A673 (cell line): ENCODE results near the gene DCAF8.

Experiments used
- EZH2 ChIP-seq: fragments of 200-600 bp; sonication (generic); IDR thresholded peaks from 2 replicates; pipeline ENCODE4 v1.6.1; 2017; ENCODE audit warnings: borderline replicate concordance, low read depth, mild to moderate bottlenecking, mixed read lengths, antibody characterized with exemption, low read length; ENCODE audit not compliant: poor library complexity, severe bottlenecking
- TF ChIP-seq, protein P1 (sequence below): fragments of 300-800, 200-600 bp; sonication (generic); conservative IDR thresholded peaks from 2 replicates; pipeline ENCODE4 v1.5.1; 2017; ENCODE audit warnings: low read depth, mild to moderate bottlenecking, antibody characterized with exemption, low read length, moderate library complexity, mixed read lengths

DNA sequence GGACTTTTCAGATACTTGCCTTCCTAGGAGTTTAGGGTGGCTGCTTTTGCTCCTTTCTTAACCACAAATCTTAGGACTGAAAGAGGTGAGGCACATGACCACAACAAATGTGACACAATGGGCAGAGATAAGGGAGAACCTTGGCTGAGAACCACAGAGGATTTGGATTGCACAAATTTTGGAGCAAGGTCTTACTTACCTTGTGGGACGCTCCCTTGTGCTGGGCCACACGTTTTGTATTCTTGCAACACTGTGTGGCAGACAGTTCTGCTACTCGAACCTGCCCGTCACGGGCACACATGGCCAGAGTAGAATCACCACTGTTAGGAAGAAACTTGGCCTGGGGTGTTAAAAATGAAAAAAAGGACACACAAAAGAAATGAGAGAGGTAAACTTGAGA is 23.9 kb downstream of the DCAF8 start:
- TF ChIP-seq, protein P1, sequence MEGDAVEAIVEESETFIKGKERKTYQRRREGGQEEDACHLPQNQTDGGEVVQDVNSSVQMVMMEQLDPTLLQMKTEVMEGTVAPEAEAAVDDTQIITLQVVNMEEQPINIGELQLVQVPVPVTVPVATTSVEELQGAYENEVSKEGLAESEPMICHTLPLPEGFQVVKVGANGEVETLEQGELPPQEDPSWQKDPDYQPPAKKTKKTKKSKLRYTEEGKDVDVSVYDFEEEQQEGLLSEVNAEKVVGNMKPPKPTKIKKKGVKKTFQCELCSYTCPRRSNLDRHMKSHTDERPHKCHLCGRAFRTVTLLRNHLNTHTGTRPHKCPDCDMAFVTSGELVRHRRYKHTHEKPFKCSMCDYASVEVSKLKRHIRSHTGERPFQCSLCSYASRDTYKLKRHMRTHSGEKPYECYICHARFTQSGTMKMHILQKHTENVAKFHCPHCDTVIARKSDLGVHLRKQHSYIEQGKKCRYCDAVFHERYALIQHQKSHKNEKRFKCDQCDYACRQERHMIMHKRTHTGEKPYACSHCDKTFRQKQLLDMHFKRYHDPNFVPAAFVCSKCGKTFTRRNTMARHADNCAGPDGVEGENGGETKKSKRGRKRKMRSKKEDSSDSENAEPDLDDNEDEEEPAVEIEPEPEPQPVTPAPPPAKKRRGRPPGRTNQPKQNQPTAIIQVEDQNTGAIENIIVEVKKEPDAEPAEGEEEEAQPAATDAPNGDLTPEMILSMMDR = no peak
- TF ChIP-seq EZH2 = no peak
